Liver (tissue), 9 donors: ENCODE measurements around the gene PARD6A. TPM values are rescaled to one million over a fixed set of nuclear protein-coding genes. Genes with fewer than 3 reads are reported as not detected.

ENCODE experiments used
- DNase-seq: peaks from one replicate; pipeline ENCODE4 v3.0.0-alpha.2; 2017; ENCODE audit warnings: low spot score
- H3K27ac ChIP-seq, 2 donors: one replicate each; pipeline ENCODE4 v1.7.0; 2013; ENCODE audit warnings: inconsistent platforms in 2 of 2, low read length in 2 of 2, control low read depth in 1 of 2, low read depth in 1 of 2, mild to moderate bottlenecking in 1 of 2
- H3K27me3 ChIP-seq, 4 donors: one replicate each; pipeline versions ENCODE4 v1.6.1 to v1.7.0; 2013; ENCODE audit warnings: low read length in 3 of 4, inconsistent platforms in 1 of 4, mild to moderate bottlenecking in 1 of 4, moderate library complexity in 1 of 4; ENCODE audit not compliant: control insufficient read depth in 4 of 4, insufficient read depth in 4 of 4
- H3K36me3 ChIP-seq, 4 donors: one replicate each; pipeline versions ENCODE4 v1.6.1 to v1.7.0; 2013; ENCODE audit warnings: low read length in 3 of 4, mild to moderate bottlenecking in 3 of 4, low read depth in 1 of 4, moderate library complexity in 1 of 4; ENCODE audit not compliant: control insufficient read depth in 4 of 4, insufficient read depth in 3 of 4
- H3K4me1 ChIP-seq, 4 donors: one replicate each; pipeline versions ENCODE4 v1.6.1 to v1.7.0; 2013; ENCODE audit warnings: low read length in 3 of 4, mild to moderate bottlenecking in 3 of 4, moderate library complexity in 1 of 4; ENCODE audit not compliant: control insufficient read depth in 4 of 4, insufficient read depth in 4 of 4
- H3K4me3 ChIP-seq, 3 donors: one replicate each; pipeline versions ENCODE4 v1.6.1 to v1.7.0; 2013; ENCODE audit warnings: low read length in 3 of 3, control low read depth in 1 of 3, low read depth in 1 of 3, mild to moderate bottlenecking in 1 of 3
- H3K9ac ChIP-seq, 2 donors: one replicate each; pipeline ENCODE4 v1.7.0; 2013; ENCODE audit warnings: low read length in 2 of 2, mild to moderate bottlenecking in 2 of 2, moderate library complexity in 2 of 2, control low read depth in 1 of 2, low read depth in 1 of 2
- H3K9me3 ChIP-seq, 4 donors: one replicate each; pipeline versions ENCODE4 v1.6.1 to v1.7.0; 2013; ENCODE audit warnings: low read length in 3 of 4; ENCODE audit not compliant: control insufficient read depth in 4 of 4
- EGR1 ChIP-seq, 2 donors: IDR thresholded peaks; 2 replicates each; pipeline ENCODE4 v1.6.1; 2016 to 2018; ENCODE audit warnings: antibody characterized with exemption in 2 of 2, low read depth in 2 of 2
- FOXA1 ChIP-seq: IDR thresholded peaks from 2 replicates; pipeline ENCODE4 v1.6.1; 2016; ENCODE audit warnings: antibody characterized with exemption
- FOXA2 ChIP-seq: IDR thresholded peaks from 2 replicates; pipeline ENCODE4 v1.6.1; 2016; ENCODE audit warnings: antibody characterized with exemption
- HNF4A ChIP-seq, 2 donors: conservative IDR thresholded peaks; 2 replicates each; pipeline ENCODE4 v1.6.1; 2016; ENCODE audit warnings: antibody characterized with exemption in 2 of 2, mild to moderate bottlenecking in 2 of 2
- HNF4G ChIP-seq: IDR thresholded peaks from 2 replicates; pipeline ENCODE4 v1.6.1; 2016; ENCODE audit warnings: antibody characterized with exemption
- RAD21 ChIP-seq, 2 donors: IDR thresholded peaks; 2 replicates each; pipeline ENCODE4 v1.6.1; 2016; ENCODE audit warnings: antibody characterized with exemption in 2 of 2, mild to moderate bottlenecking in 2 of 2
- RXRA ChIP-seq, 2 donors: IDR thresholded peaks; 2 replicates each; pipeline ENCODE4 v1.6.1; 2017 to 2018; ENCODE audit warnings: antibody characterized with exemption in 2 of 2, mild to moderate bottlenecking in 1 of 2
- SP1 ChIP-seq: IDR thresholded peaks from 2 replicates; pipeline ENCODE4 v1.6.1; 2018; ENCODE audit warnings: antibody characterized with exemption, mild to moderate bottlenecking
- TAF1 ChIP-seq: conservative IDR thresholded peaks from 2 replicates; pipeline ENCODE4 v1.6.1; 2016; ENCODE audit warnings: antibody characterized with exemption, mild to moderate bottlenecking
- WGBS: extraction: QIAGEN DNeasy Blood & Tissue Kit; methylation state at CpG from one replicate; pipeline ENCODE4 v1.1.7; 2013; 5-methylcytosine and 5-hydroxymethylcytosine counted together
- polyA plus RNA-seq, 2 donors: library from polyadenylated mRNA; stranded (reverse) in 1 of 2; unstranded in 1 of 2; fragments of 200-250 nt in 1 of 2; fragments of >200 nt in 1 of 2; fragmentation: Nextera tagmentation in 1 of 2; extraction: Ambion mirVana in 1 of 2; gene quantifications; one replicate each; pipeline versions ENCODE4 v1.2.1 to v1.2.3, GENCODE V29; 2013 to 2015
- total RNA-seq, 2 donors: library from RNA; depleted of rRNA; stranded (reverse); fragments of >200 nt; gene quantifications; one replicate each; pipeline ENCODE4 v1.2.3, GENCODE V29; 2014
- TF ChIP-seq, protein P1 (sequence below): IDR thresholded peaks from 2 replicates; pipeline ENCODE4 v1.6.1; 2016; ENCODE audit warnings: antibody characterized with exemption
- TF ChIP-seq, protein P2 (sequence below): IDR thresholded peaks from 2 replicates; pipeline ENCODE4 v1.6.1; 2016; ENCODE audit warnings: antibody characterized with exemption, mild to moderate bottlenecking
- TF ChIP-seq, protein P3 (sequence below): fragments of 150-350 bp; IDR thresholded peaks from 2 replicates; pipeline ENCODE4 v1.5.1; 2017; ENCODE audit warnings: improper control_type of control experiment, low read depth, low read length; ENCODE audit not compliant: missing input control
- TF ChIP-seq, protein P4 (sequence below): IDR thresholded peaks from 2 replicates; pipeline ENCODE4 v1.6.1; 2016; ENCODE audit warnings: antibody characterized with exemption
- donor health status: healthy.
- donor health status: healthy.
- donor health status: healthy.
- donor health status: healthy.
- donor health status: healthy.

PARD6A gene
- total and polyA plus RNA-seq, 4 donors, result 0.42 to 2.4 (median 1.8) TPM

DNA sequence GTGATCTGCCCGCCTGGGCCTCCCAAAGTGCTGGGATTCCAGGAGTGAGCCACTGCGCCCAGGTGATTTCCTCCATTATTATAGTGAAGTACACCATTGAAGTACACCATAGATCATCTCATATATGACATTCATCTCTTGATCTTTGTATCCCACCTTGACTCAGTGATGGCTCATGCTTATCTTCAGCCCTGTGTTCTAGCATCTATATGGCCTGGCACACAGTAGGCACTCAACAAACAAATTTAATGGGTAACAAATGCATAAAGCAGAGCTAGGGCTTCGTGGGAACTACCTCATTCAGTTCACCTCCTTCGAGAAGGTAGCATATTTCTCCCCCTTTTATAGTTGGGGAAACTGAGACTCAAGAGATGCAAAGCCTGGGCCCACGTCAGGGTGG, 4.8 kb downstream of the PARD6A start:
- H3K9ac ChIP-seq, result peak overlapping the region in 1 of 2 donors; percentile 6
- H3K36me3 ChIP-seq, result no peaks in the 10 kb centered on the region
- no peaks in the 10 kb centered on the region for H3K9me3 ChIP-seq
- WGBS, result 77% methylated on average over 5 of the region's 5 CpGs
- H3K27ac ChIP-seq, result no peak overlapping the region
- DNase-seq, result no peak
- H3K4me3 ChIP-seq, result peak overlapping the region in 1 of 3 donors; percentile 80
- H3K4me1 ChIP-seq, result peaks cover 21 to 74% (median 51%) of the 10 kb centered on the region in 4 donors
- no peak for TF ChIP-seq EGR1 (IDR thresholded peaks at IDR 0.05; ENCODE audit: low read depth in 2 of 2)
- TF ChIP-seq SP1, result no peak
- TF ChIP-seq FOXA2, result no peak
- no peak for TF ChIP-seq HNF4G
- TF ChIP-seq, protein P1, sequence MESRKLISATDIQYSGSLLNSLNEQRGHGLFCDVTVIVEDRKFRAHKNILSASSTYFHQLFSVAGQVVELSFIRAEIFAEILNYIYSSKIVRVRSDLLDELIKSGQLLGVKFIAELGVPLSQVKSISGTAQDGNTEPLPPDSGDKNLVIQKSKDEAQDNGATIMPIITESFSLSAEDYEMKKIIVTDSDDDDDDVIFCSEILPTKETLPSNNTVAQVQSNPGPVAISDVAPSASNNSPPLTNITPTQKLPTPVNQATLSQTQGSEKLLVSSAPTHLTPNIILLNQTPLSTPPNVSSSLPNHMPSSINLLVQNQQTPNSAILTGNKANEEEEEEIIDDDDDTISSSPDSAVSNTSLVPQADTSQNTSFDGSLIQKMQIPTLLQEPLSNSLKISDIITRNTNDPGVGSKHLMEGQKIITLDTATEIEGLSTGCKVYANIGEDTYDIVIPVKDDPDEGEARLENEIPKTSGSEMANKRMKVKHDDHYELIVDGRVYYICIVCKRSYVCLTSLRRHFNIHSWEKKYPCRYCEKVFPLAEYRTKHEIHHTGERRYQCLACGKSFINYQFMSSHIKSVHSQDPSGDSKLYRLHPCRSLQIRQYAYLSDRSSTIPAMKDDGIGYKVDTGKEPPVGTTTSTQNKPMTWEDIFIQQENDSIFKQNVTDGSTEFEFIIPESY, result no peak
- no peak for TF ChIP-seq RAD21 (IDR thresholded peaks at IDR 0.05)
- no peaks in the 10 kb centered on the region for H3K27me3 ChIP-seq

DNA sequence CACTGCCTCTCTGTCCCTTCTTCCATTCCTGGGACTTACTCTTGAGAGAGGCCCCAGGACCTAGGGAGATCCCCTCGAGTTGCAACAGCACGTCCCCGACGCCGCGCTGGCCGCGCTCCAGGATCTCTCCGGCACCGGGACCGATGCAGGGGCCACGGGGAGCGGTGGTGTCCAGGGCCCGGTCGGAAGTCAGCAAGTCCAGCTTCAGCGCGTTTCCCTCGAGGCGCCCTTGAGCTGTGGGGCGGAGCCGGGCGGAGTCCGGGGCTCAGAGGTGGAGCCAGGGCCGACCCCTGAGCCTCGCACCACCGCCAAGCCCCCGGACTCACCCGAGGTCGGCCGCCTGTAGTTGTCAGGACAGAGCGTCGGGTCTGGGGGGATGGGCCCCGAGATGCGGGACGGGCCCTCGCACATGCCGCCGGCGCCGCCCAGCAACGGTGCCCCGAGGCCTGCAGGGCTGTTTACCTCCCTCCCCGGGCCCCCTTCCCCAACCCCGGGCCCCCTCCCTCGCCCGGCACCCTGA, 5.3 kb downstream of the PARD6A start:
- H3K4me1 ChIP-seq, result peaks cover 18 to 72% (median 49%) of the 10 kb centered on the region in 4 donors
- no peaks in the 10 kb centered on the region for H3K36me3 ChIP-seq
- no peaks in the 10 kb centered on the region for H3K9me3 ChIP-seq
- H3K9ac ChIP-seq, result peak overlapping the region in 1 of 2 donors; percentile 6
- TF ChIP-seq FOXA1 (no peak), RXRA (IDR thresholded peaks at IDR 0.05) (no peak), HNF4A (conservative IDR thresholded peaks at IDR 0.05) (no peak), TAF1 (no peak)
- TF ChIP-seq, protein P2, sequence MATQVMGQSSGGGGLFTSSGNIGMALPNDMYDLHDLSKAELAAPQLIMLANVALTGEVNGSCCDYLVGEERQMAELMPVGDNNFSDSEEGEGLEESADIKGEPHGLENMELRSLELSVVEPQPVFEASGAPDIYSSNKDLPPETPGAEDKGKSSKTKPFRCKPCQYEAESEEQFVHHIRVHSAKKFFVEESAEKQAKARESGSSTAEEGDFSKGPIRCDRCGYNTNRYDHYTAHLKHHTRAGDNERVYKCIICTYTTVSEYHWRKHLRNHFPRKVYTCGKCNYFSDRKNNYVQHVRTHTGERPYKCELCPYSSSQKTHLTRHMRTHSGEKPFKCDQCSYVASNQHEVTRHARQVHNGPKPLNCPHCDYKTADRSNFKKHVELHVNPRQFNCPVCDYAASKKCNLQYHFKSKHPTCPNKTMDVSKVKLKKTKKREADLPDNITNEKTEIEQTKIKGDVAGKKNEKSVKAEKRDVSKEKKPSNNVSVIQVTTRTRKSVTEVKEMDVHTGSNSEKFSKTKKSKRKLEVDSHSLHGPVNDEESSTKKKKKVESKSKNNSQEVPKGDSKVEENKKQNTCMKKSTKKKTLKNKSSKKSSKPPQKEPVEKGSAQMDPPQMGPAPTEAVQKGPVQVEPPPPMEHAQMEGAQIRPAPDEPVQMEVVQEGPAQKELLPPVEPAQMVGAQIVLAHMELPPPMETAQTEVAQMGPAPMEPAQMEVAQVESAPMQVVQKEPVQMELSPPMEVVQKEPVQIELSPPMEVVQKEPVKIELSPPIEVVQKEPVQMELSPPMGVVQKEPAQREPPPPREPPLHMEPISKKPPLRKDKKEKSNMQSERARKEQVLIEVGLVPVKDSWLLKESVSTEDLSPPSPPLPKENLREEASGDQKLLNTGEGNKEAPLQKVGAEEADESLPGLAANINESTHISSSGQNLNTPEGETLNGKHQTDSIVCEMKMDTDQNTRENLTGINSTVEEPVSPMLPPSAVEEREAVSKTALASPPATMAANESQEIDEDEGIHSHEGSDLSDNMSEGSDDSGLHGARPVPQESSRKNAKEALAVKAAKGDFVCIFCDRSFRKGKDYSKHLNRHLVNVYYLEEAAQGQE, result no peak
- TF ChIP-seq, protein P3, sequence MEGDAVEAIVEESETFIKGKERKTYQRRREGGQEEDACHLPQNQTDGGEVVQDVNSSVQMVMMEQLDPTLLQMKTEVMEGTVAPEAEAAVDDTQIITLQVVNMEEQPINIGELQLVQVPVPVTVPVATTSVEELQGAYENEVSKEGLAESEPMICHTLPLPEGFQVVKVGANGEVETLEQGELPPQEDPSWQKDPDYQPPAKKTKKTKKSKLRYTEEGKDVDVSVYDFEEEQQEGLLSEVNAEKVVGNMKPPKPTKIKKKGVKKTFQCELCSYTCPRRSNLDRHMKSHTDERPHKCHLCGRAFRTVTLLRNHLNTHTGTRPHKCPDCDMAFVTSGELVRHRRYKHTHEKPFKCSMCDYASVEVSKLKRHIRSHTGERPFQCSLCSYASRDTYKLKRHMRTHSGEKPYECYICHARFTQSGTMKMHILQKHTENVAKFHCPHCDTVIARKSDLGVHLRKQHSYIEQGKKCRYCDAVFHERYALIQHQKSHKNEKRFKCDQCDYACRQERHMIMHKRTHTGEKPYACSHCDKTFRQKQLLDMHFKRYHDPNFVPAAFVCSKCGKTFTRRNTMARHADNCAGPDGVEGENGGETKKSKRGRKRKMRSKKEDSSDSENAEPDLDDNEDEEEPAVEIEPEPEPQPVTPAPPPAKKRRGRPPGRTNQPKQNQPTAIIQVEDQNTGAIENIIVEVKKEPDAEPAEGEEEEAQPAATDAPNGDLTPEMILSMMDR, result no peak
- TF ChIP-seq, protein P1, result no peak
- TF ChIP-seq, protein P4, sequence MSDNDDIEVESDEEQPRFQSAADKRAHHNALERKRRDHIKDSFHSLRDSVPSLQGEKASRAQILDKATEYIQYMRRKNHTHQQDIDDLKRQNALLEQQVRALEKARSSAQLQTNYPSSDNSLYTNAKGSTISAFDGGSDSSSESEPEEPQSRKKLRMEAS, result no peak
- H3K4me3 ChIP-seq, result peak overlapping the region in 2 of 3 donors; percentile 57 to 80
- DNase-seq, result no peak
- WGBS, result 2% methylated on average over 46 of the region's 46 CpGs
- H3K27me3 ChIP-seq, result no peaks in the 10 kb centered on the region
- H3K27ac ChIP-seq, result peak overlapping the region; percentile 92 to 94
